ENCODE measurements around the gene PAGE4.

DNA sequence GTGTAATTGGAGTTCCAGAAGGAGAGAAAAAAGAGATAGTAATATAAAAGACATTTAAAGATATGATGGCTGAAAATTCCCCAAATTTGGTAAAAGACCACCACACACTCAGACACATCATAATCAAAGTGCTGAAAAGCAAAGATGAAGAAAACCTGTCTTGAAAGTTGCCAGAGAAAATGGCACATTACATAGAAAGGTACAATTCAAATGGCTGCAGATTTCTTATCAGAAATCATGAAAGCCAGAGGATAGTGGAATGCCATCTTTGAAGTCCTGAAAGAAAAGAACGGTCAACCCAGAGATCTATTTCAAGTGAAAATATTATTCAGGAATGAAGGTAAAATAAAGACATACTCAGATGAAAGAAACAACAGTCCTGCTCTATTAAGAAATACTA is 29.3 kb upstream of the PAGE4 start:
- TF ChIP-seq, protein P1, sequence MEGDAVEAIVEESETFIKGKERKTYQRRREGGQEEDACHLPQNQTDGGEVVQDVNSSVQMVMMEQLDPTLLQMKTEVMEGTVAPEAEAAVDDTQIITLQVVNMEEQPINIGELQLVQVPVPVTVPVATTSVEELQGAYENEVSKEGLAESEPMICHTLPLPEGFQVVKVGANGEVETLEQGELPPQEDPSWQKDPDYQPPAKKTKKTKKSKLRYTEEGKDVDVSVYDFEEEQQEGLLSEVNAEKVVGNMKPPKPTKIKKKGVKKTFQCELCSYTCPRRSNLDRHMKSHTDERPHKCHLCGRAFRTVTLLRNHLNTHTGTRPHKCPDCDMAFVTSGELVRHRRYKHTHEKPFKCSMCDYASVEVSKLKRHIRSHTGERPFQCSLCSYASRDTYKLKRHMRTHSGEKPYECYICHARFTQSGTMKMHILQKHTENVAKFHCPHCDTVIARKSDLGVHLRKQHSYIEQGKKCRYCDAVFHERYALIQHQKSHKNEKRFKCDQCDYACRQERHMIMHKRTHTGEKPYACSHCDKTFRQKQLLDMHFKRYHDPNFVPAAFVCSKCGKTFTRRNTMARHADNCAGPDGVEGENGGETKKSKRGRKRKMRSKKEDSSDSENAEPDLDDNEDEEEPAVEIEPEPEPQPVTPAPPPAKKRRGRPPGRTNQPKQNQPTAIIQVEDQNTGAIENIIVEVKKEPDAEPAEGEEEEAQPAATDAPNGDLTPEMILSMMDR (IDR thresholded peaks at IDR 0.05; ENCODE audit: low read length): no peak
- no peak for TF ChIP-seq EZH2 (IDR thresholded peaks at IDR 0.05; ENCODE audit: borderline replicate concordance, low read length)

All from OCI-LY1 (cell line).